ENCODE results near the gene ATP6V1C2.

- TF ChIP-seq CTCF (IDR thresholded peaks at IDR 0.05), result no peak
- no peak for TF ChIP-seq POLR2A (IDR thresholded peaks at IDR 0.05)
These were observed 69.0 kb downstream of the ATP6V1C2 start for GRCh38 chr2:10790228-10790973.
